Measurements from ENCODE around the gene ZC3H13.

Gene ZC3H13

DNA sequence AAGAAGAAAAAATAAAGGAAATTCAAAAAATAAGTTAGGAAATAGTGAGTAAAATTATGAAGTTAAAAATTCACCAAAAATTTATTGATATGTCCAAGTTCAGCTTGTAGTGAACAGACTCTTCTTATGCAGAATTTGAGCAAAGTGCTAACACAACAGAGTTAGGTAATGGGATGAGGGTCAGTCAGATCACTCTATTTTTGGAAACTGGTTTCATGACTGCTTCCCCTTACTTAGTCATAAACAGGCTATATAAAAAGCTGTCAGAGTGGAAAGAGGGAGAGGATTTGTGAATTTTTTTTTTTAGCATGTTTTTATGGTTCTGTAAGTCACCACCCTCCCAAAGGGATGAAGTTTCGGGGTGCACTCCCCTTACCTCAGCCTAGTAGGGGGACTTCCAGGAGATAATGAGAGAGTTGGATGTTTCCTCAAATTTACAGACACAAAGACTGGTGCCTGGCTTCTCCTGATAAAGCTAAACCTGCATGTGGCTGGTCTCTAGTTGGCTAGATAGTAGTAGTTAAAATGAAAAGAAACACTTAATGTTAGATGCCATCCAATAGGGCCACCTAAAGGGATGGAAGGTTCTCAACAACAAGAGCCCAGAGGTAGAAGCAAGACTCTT is 47.8 kb upstream of the ZC3H13 start:
- no peak overlapping the region for H3K27ac ChIP-seq (replicated peaks; ENCODE audit: low read length)
- H4K91ac ChIP-seq (ENCODE audit: low read depth, low read length, poor library complexity): no peak overlapping the region
- no peak overlapping the region for H2AFZ ChIP-seq (ENCODE audit: low read length)
- H2BK15ac ChIP-seq (ENCODE audit: low read length): no peak overlapping the region
- no peak overlapping the region for H3K9ac ChIP-seq (ENCODE audit: low read depth, low read length, poor library complexity)
- H3K4me1 ChIP-seq (ENCODE audit: control insufficient read depth in 2 of 2, insufficient read depth in 1 of 2, low read depth in 1 of 2, low read length in 2 of 2): peaks cover 0 to 15% of the 10 kb centered on the region in 2 donors
- H2BK120ac ChIP-seq (ENCODE audit: low read depth, low read length): no peak overlapping the region
- no peak overlapping the region for H3K4me3 ChIP-seq (ENCODE audit: low read length in 2 of 2)
- no peak overlapping the region for H2AK5ac ChIP-seq (ENCODE audit: low read depth, low read length)
- H3K18ac ChIP-seq (ENCODE audit: low read length): no peak overlapping the region
- H3K14ac ChIP-seq (ENCODE audit: low read length): no peak overlapping the region
- no CpG with 5 or more reads among the region's 1 CpG for WGBS, 2 donors (ENCODE audit: extremely low coverage in 2 of 2, insufficient read length in 2 of 2, insufficient replicate concordance in 1 of 2)
- H3K4ac ChIP-seq (ENCODE audit: low read length): no peak overlapping the region
- H2BK12ac ChIP-seq (ENCODE audit: low read length): no peak overlapping the region
- no peaks in the 10 kb centered on the region for H3K36me3 ChIP-seq (replicated peaks in 1 of 2; ENCODE audit: control insufficient read depth in 2 of 2, insufficient read depth in 2 of 2, low read length in 2 of 2)
- no peaks in the 10 kb centered on the region for H3K79me1 ChIP-seq (ENCODE audit: low read depth, low read length)
- DNase-seq (ENCODE audit: low spot score): no peak
- H3K27me3 ChIP-seq (ENCODE audit: control insufficient read depth in 3 of 3, insufficient read depth in 3 of 3, low read depth in 1 of 3, low read length in 3 of 3): no peaks in the 10 kb centered on the region
- H4K8ac ChIP-seq (ENCODE audit: low read depth, low read length): no peak overlapping the region
- H3K4me2 ChIP-seq (ENCODE audit: insufficient read depth, low read length, poor library complexity, severe bottlenecking): no peak overlapping the region
- H2BK5ac ChIP-seq (ENCODE audit: low read length): no peak overlapping the region
- no peak overlapping the region for H3K23ac ChIP-seq (ENCODE audit: low read depth, low read length, poor library complexity)
- peaks cover 0 to 2% of the 10 kb centered on the region in 2 donors for H3K9me3 ChIP-seq (replicated peaks in 1 of 2; ENCODE audit: control insufficient read depth in 2 of 2, insufficient read depth in 1 of 2, low read depth in 1 of 2, low read length in 2 of 2)

GRCh38 chr13:46097663-46098062 is 45.1 kb upstream of the ZC3H13 start:
- no CpG with 5 or more reads among the region's 4 CpGs for WGBS, 2 donors (ENCODE audit: extremely low coverage in 2 of 2, insufficient read length in 2 of 2, insufficient replicate concordance in 1 of 2)
- H3K27ac ChIP-seq (replicated peaks; ENCODE audit: low read length): no peak overlapping the region
- no peak overlapping the region for H3K4me3 ChIP-seq (ENCODE audit: low read length in 2 of 2)
- peaks cover 0 to 2% of the 10 kb centered on the region in 2 donors for H3K9me3 ChIP-seq (replicated peaks in 1 of 2; ENCODE audit: control insufficient read depth in 2 of 2, insufficient read depth in 1 of 2, low read depth in 1 of 2, low read length in 2 of 2)
- H4K8ac ChIP-seq (ENCODE audit: low read depth, low read length): no peak overlapping the region
- no peak overlapping the region for H3K9ac ChIP-seq (ENCODE audit: low read depth, low read length, poor library complexity)
- no peaks in the 10 kb centered on the region for H3K79me1 ChIP-seq (ENCODE audit: low read depth, low read length)
- peaks cover 0 to 14% of the 10 kb centered on the region in 2 donors for H3K4me1 ChIP-seq (ENCODE audit: control insufficient read depth in 2 of 2, insufficient read depth in 1 of 2, low read depth in 1 of 2, low read length in 2 of 2)
- no peaks in the 10 kb centered on the region for H3K27me3 ChIP-seq (ENCODE audit: control insufficient read depth in 3 of 3, insufficient read depth in 3 of 3, low read depth in 1 of 3, low read length in 3 of 3)
- H2AK5ac ChIP-seq (ENCODE audit: low read depth, low read length): no peak overlapping the region
- H2BK5ac ChIP-seq (ENCODE audit: low read length): no peak overlapping the region
- no peak overlapping the region for H3K4ac ChIP-seq (ENCODE audit: low read length)
- H3K14ac ChIP-seq (ENCODE audit: low read length): no peak overlapping the region
- H2BK120ac ChIP-seq (ENCODE audit: low read depth, low read length): no peak overlapping the region
- no peak for DNase-seq (ENCODE audit: low spot score)
- no peaks in the 10 kb centered on the region for H3K36me3 ChIP-seq (replicated peaks in 1 of 2; ENCODE audit: control insufficient read depth in 2 of 2, insufficient read depth in 2 of 2, low read length in 2 of 2)
- H2AFZ ChIP-seq (ENCODE audit: low read length): no peak overlapping the region
- H3K23ac ChIP-seq (ENCODE audit: low read depth, low read length, poor library complexity): no peak overlapping the region
- no peak overlapping the region for H4K91ac ChIP-seq (ENCODE audit: low read depth, low read length, poor library complexity)
- H2BK12ac ChIP-seq (ENCODE audit: low read length): no peak overlapping the region
- H3K18ac ChIP-seq (ENCODE audit: low read length): no peak overlapping the region
- no peak overlapping the region for H3K4me2 ChIP-seq (ENCODE audit: insufficient read depth, low read length, poor library complexity, severe bottlenecking)
- H2BK15ac ChIP-seq (ENCODE audit: low read length): no peak overlapping the region

- H3K36me3 ChIP-seq (replicated peaks in 1 of 2; ENCODE audit: control insufficient read depth in 2 of 2, insufficient read depth in 2 of 2, low read length in 2 of 2): no peaks in the 10 kb centered on the region
- no peak for DNase-seq (ENCODE audit: low spot score)
- no peak overlapping the region for H3K4ac ChIP-seq (ENCODE audit: low read length)
- H3K18ac ChIP-seq (ENCODE audit: low read length): no peak overlapping the region
- peaks cover 0 to 7% of the 10 kb centered on the region in 2 donors for H3K4me1 ChIP-seq (ENCODE audit: control insufficient read depth in 2 of 2, insufficient read depth in 1 of 2, low read depth in 1 of 2, low read length in 2 of 2)
- peak overlapping the region; percentile 1 for H3K9ac ChIP-seq (ENCODE audit: low read depth, low read length, poor library complexity)
- H2BK12ac ChIP-seq (ENCODE audit: low read length): no peak overlapping the region
- no CpG with 5 or more reads among the region's 3 CpGs for WGBS, 2 donors (ENCODE audit: extremely low coverage in 2 of 2, insufficient read length in 2 of 2, insufficient replicate concordance in 1 of 2)
- H4K8ac ChIP-seq (ENCODE audit: low read depth, low read length): no peak overlapping the region
- no peak overlapping the region for H3K27ac ChIP-seq (replicated peaks; ENCODE audit: low read length)
- H3K23ac ChIP-seq (ENCODE audit: low read depth, low read length, poor library complexity): no peak overlapping the region
- peaks cover 0 to 2% of the 10 kb centered on the region in 2 donors for H3K9me3 ChIP-seq (replicated peaks in 1 of 2; ENCODE audit: control insufficient read depth in 2 of 2, insufficient read depth in 1 of 2, low read depth in 1 of 2, low read length in 2 of 2)
- no peak overlapping the region for H2AK5ac ChIP-seq (ENCODE audit: low read depth, low read length)
- no peaks in the 10 kb centered on the region for H3K79me1 ChIP-seq (ENCODE audit: low read depth, low read length)
- H2BK5ac ChIP-seq (ENCODE audit: low read length): no peak overlapping the region
- H3K27me3 ChIP-seq (ENCODE audit: control insufficient read depth in 3 of 3, insufficient read depth in 3 of 3, low read depth in 1 of 3, low read length in 3 of 3): no peaks in the 10 kb centered on the region
- no peak overlapping the region for H2AFZ ChIP-seq (ENCODE audit: low read length)
- H3K14ac ChIP-seq (ENCODE audit: low read length): peak overlapping the region; percentile 33
- no peak overlapping the region for H3K4me3 ChIP-seq (ENCODE audit: low read length in 2 of 2)
- H3K4me2 ChIP-seq (ENCODE audit: insufficient read depth, low read length, poor library complexity, severe bottlenecking): no peak overlapping the region
- H4K91ac ChIP-seq (ENCODE audit: low read depth, low read length, poor library complexity): no peak overlapping the region
- no peak overlapping the region for H2BK120ac ChIP-seq (ENCODE audit: low read depth, low read length)
- H2BK15ac ChIP-seq (ENCODE audit: low read length): no peak overlapping the region
Observed at GRCh38 chr13:46097015-46097414, 44.5 kb upstream of the ZC3H13 start.

DNA sequence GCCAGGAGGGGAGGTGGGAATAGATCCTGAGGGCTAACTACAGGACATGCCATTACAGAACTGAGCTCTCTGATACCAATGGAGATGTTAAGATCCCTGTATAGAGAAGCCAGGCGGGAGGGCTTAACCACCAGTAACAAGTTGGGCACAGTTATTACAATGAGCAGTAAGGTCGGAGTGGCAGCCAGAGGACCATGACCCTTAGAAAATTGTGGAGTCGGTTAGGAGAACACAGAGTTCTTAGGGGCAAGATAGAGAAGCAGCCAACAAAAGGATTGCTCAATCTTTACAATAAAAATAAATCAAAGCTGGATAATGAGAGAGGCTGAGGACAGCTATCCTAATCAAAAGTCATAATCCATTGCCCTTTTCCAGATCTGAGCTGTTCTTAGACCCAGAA is 41.9 kb upstream of the ZC3H13 start:
- H2BK12ac ChIP-seq (ENCODE audit: low read length): no peak overlapping the region
- H3K9me3 ChIP-seq (replicated peaks in 1 of 2; ENCODE audit: control insufficient read depth in 2 of 2, insufficient read depth in 1 of 2, low read depth in 1 of 2, low read length in 2 of 2): peaks cover 0 to 3% of the 10 kb centered on the region in 2 donors
- H2AK5ac ChIP-seq (ENCODE audit: low read depth, low read length): no peak overlapping the region
- no peak overlapping the region for H3K4me3 ChIP-seq (ENCODE audit: low read length in 2 of 2)
- H3K79me1 ChIP-seq (ENCODE audit: low read depth, low read length): no peaks in the 10 kb centered on the region
- no peak overlapping the region for H2BK5ac ChIP-seq (ENCODE audit: low read length)
- no peak overlapping the region for H3K23ac ChIP-seq (ENCODE audit: low read depth, low read length, poor library complexity)
- H2BK120ac ChIP-seq (ENCODE audit: low read depth, low read length): no peak overlapping the region
- no peaks in the 10 kb centered on the region for H3K36me3 ChIP-seq (replicated peaks in 1 of 2; ENCODE audit: control insufficient read depth in 2 of 2, insufficient read depth in 2 of 2, low read length in 2 of 2)
- H2BK15ac ChIP-seq (ENCODE audit: low read length): no peak overlapping the region
- H3K18ac ChIP-seq (ENCODE audit: low read length): no peak overlapping the region
- H3K14ac ChIP-seq (ENCODE audit: low read length): no peak overlapping the region
- no peaks in the 10 kb centered on the region for H3K4me1 ChIP-seq (ENCODE audit: control insufficient read depth in 2 of 2, insufficient read depth in 1 of 2, low read depth in 1 of 2, low read length in 2 of 2)
- DNase-seq (ENCODE audit: low spot score): no peak
- no CpG with 5 or more reads among the region's 3 CpGs for WGBS, 2 donors (ENCODE audit: extremely low coverage in 2 of 2, insufficient read length in 2 of 2, insufficient replicate concordance in 1 of 2)
- no peak overlapping the region for H2AFZ ChIP-seq (ENCODE audit: low read length)
- no peak overlapping the region for H4K91ac ChIP-seq (ENCODE audit: low read depth, low read length, poor library complexity)
- no peak overlapping the region for H3K4ac ChIP-seq (ENCODE audit: low read length)
- H3K9ac ChIP-seq (ENCODE audit: low read depth, low read length, poor library complexity): no peak overlapping the region
- no peak overlapping the region for H4K8ac ChIP-seq (ENCODE audit: low read depth, low read length)
- H3K27ac ChIP-seq (replicated peaks; ENCODE audit: low read length): no peak overlapping the region
- no peak overlapping the region for H3K4me2 ChIP-seq (ENCODE audit: insufficient read depth, low read length, poor library complexity, severe bottlenecking)
- no peaks in the 10 kb centered on the region for H3K27me3 ChIP-seq (ENCODE audit: control insufficient read depth in 3 of 3, insufficient read depth in 3 of 3, low read depth in 1 of 3, low read length in 3 of 3)
